B cell (primary cell): ENCODE results near the gene OCSTAMP. TPM values are rescaled to one million over a fixed set of nuclear protein-coding genes. Genes with fewer than 3 reads are reported as not detected.

Source experiments
- ATAC-seq: fragments of 200-7000 bp; cut with Tn5 transposase; one replicate; pipeline ENCODE4 v1.10.0; 2021; ENCODE audit warnings: low read depth, mild to moderate bottlenecking, moderate number of reproducible peaks, moderate library complexity
- CTCF ChIA-PET: fragments of 350-600 bp; sonication (Branson Sonifier 250); formaldehyde crosslinking; loops from one replicate; lab custom pipeline; 2021; ENCODE audit warnings: antibody characterized with exemption, inconsistent platforms; lab: Charles Lee
- POLR2A ChIA-PET: fragments of 350-600 bp; sonication (Branson Sonifier 250); formaldehyde crosslinking; loops from one replicate; lab custom pipeline; 2021; ENCODE audit warnings: antibody characterized with exemption; lab: Charles Lee
- DNase-seq: peaks from one replicate; pipeline ENCODE4 v3.0.0; 2013
- H2AFZ ChIP-seq: 2 replicates; pipeline ENCODE4 v1.6.1; 2012; ENCODE audit warnings: mild to moderate bottlenecking, low read depth, low read length; ENCODE audit not compliant: insufficient read depth, poor library complexity, severe bottlenecking
- H3K27ac ChIP-seq, 2 donors: 1 replicate in 1 of 2; 2 replicates in 1 of 2; pipeline ENCODE4 v1.5.1; 2012 to 2013; ENCODE audit warnings: low read length in 2 of 2, mild to moderate bottlenecking in 2 of 2, moderate library complexity in 1 of 2
- H3K27me3 ChIP-seq, 4 experiments: fragments of 200-600 bp in 1 of 4; sonication (generic) in 1 of 4; replicated peaks in 1 of 4; 1 replicate in 2 of 4; 2 replicates in 2 of 4; pipeline versions ENCODE4 v1.6.1 to v1.7.0; 2013 to 2016; ENCODE audit warnings: low read length in 3 of 4, mild to moderate bottlenecking in 2 of 4, mixed read lengths in 1 of 4, moderate library complexity in 1 of 4; ENCODE audit not compliant: insufficient read depth in 4 of 4, control insufficient read depth in 3 of 4; ENCODE audit errors: control extremely low read depth in 1 of 4
- H3K36me3 ChIP-seq, 2 experiments: replicated peaks in 1 of 2; 1 replicate in 1 of 2; 2 replicates in 1 of 2; pipeline versions ENCODE4 v1.6.1 to v1.7.1; 2013; ENCODE audit warnings: low read length in 1 of 2; ENCODE audit not compliant: insufficient read depth in 2 of 2, control insufficient read depth in 1 of 2; ENCODE audit errors: control extremely low read depth in 1 of 2, extremely low read depth in 1 of 2
- H3K4me1 ChIP-seq, 2 donors: fragments of 200-600 bp in 1 of 2; sonication (generic) in 1 of 2; 1 replicate in 1 of 2; 2 replicates in 1 of 2; pipeline versions ENCODE4 v1.5.1 to v1.6.1; 2013 to 2017; ENCODE audit warnings: low read length in 2 of 2; ENCODE audit not compliant: control insufficient read depth in 2 of 2, insufficient read depth in 2 of 2
- H3K4me2 ChIP-seq: replicated peaks from 2 replicates; pipeline ENCODE3; 2012; ENCODE audit warnings: mild to moderate bottlenecking, low read depth, low read length; ENCODE audit not compliant: poor library complexity, severe bottlenecking
- H3K4me3 ChIP-seq, 5 experiments: fragments of 200-600 bp in 1 of 5; sonication (generic) in 1 of 5; 1 replicate in 3 of 5; 2 replicates in 2 of 5; pipeline versions ENCODE4 v1.5.1 to v1.7.0; 2011 to 2016; ENCODE audit warnings: low read length in 4 of 5, mild to moderate bottlenecking in 4 of 5, low read depth in 2 of 5, control low read depth in 1 of 5, moderate library complexity in 1 of 5; ENCODE audit not compliant: insufficient read depth in 1 of 5; ENCODE audit errors: control extremely low read depth in 1 of 5, extremely low read depth in 1 of 5
- H3K79me2 ChIP-seq: fragments of 200-600 bp; sonication (generic); one replicate; pipeline ENCODE4 v1.6.0; 2016; ENCODE audit warnings: low read length; ENCODE audit not compliant: control insufficient read depth, insufficient read depth
- H3K9ac ChIP-seq: fragments of 200-600 bp; sonication (generic); 2 replicates; pipeline ENCODE4 v1.6.1; 2017; ENCODE audit warnings: mild to moderate bottlenecking, low read length, moderate library complexity
- H3K9me3 ChIP-seq, 3 donors: one replicate each; pipeline versions ENCODE4 v1.6.1 to v1.7.1; 2013; ENCODE audit warnings: low read length in 2 of 3; ENCODE audit not compliant: control insufficient read depth in 2 of 3, insufficient read depth in 1 of 3; ENCODE audit errors: control extremely low read depth in 1 of 3
- H4K20me1 ChIP-seq: 2 replicates; pipeline ENCODE4 v1.6.0; 2012; ENCODE audit warnings: mild to moderate bottlenecking, low read length; ENCODE audit not compliant: insufficient read depth, control insufficient read depth, poor library complexity, severe bottlenecking
- H3K27ac Mint-ChIP-seq: one replicate; pipeline ENCODE4 v1.8.0; 2021; ENCODE audit warnings: mixed read lengths
- H3K27me3 Mint-ChIP-seq: one replicate; pipeline ENCODE4 v1.8.0; 2021; ENCODE audit warnings: mixed read lengths
- H3K4me1 Mint-ChIP-seq: one replicate; pipeline ENCODE4 v1.8.0; 2021; ENCODE audit warnings: mixed read lengths
- H3K4me3 Mint-ChIP-seq: one replicate; pipeline ENCODE4 v1.8.0; 2021; ENCODE audit warnings: mixed read lengths
- H3K9me3 Mint-ChIP-seq: one replicate; pipeline ENCODE4 v1.8.0; 2022; ENCODE audit warnings: mixed read lengths; ENCODE audit not compliant: insufficient read depth
- EZH2 ChIP-seq: IDR thresholded peaks from 2 replicates; pipeline ENCODE4 v1.6.1; 2012; ENCODE audit warnings: borderline replicate concordance, low read depth, mild to moderate bottlenecking, moderate library complexity, low read length; ENCODE audit not compliant: insufficient read depth, poor library complexity, severe bottlenecking
- WGBS: methylation state at CpG from one replicate; pipeline ENCODE4 v1.1.5; 2013; ENCODE audit warnings: missing lambda C conversion rate; ENCODE audit not compliant: insufficient coverage; 5-methylcytosine and 5-hydroxymethylcytosine counted together
- intact Hi-C: fragments of 100-400 bp; cut with micrococcal nuclease; formaldehyde crosslinking; loops from one replicate; pipeline ENCODE4 v1.10.0; 2022
- polyA plus RNA-seq: library from polyadenylated mRNA; depleted of rRNA; stranded (reverse); fragments of >200 nt; gene quantifications from 2 replicates; pipeline ENCODE4 v1.2.3, GENCODE V29; 2012
- total RNA-seq, 2 donors: library from RNA; stranded (reverse); fragments of 120-200 nt in 1 of 2; gene quantifications; 1 replicate in 1 of 2; 2 replicates in 1 of 2; pipeline versions ENCODE4 v1.2.3 to v1.2.4, GENCODE V29; 2013 to 2022
- TF ChIP-seq, protein P1 (sequence below): fragments of 200-600 bp; IDR thresholded peaks from one replicate; pipeline ENCODE4 v1.8.0; 2022; ENCODE audit warnings: antibody characterized with exemption, mild to moderate bottlenecking

The OCSTAMP gene
- total and polyA plus RNA-seq, 2 donors (not counting 1 experiment from before 2014, with no cell fraction given), result not detected

DNA sequence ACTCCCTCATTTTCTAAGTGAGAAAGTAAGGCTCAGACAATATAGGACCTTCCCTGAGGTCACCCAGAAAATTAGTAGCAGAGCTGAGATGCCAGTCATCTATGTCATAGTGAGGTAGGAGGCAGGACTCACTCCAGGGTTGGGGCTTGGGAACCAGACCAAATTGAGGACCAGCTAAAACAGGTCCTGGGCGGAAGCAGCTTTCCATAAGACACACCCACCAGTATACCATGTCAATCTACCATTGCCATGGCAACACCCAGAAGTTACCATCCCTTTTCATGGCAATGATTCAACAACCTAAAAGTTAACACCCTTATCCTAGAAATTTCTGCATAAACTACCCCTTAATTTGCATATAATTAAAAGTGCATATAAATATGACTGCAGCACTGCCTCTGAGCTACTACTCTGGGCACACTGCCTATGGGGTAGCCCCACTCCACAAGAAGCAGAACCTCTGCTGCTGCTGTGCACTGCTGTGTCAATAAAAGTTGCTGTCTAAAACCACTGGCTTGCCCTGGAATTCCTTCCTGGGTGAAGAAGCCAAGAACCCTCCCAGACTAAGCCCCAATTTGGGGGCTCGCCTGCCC, 30.3 kb upstream of the OCSTAMP start:
- no peak overlapping the region for H3K4me2 ChIP-seq
- WGBS, result 100% methylated on average over 2 of the region's 2 CpGs
- H3K27me3 ChIP-seq, result peaks cover 0 to 18% (median 3%) of the 10 kb centered on the region in 4 experiments
- DNase-seq (no peak), ATAC-seq (no peak)
- H3K79me2 ChIP-seq, result no peaks in the 10 kb centered on the region
- no peak for TF ChIP-seq EZH2
- TF ChIP-seq, protein P1, sequence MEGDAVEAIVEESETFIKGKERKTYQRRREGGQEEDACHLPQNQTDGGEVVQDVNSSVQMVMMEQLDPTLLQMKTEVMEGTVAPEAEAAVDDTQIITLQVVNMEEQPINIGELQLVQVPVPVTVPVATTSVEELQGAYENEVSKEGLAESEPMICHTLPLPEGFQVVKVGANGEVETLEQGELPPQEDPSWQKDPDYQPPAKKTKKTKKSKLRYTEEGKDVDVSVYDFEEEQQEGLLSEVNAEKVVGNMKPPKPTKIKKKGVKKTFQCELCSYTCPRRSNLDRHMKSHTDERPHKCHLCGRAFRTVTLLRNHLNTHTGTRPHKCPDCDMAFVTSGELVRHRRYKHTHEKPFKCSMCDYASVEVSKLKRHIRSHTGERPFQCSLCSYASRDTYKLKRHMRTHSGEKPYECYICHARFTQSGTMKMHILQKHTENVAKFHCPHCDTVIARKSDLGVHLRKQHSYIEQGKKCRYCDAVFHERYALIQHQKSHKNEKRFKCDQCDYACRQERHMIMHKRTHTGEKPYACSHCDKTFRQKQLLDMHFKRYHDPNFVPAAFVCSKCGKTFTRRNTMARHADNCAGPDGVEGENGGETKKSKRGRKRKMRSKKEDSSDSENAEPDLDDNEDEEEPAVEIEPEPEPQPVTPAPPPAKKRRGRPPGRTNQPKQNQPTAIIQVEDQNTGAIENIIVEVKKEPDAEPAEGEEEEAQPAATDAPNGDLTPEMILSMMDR, result no peak
- CTCF ChIA-PET, result no interaction called here
- intact Hi-C loops, result no loop called here
- H3K9ac ChIP-seq, result no peak overlapping the region
- H3K9me3 ChIP-seq, result peaks cover 0 to 4% (median 0%) of the 10 kb centered on the region in 3 donors
- peaks cover 5% of the 10 kb centered on the region for H3K4me1 Mint-ChIP-seq
- no peaks in the 10 kb centered on the region for H3K9me3 Mint-ChIP-seq
- POLR2A ChIA-PET, result no interaction called here
- no peak overlapping the region for H3K4me3 Mint-ChIP-seq
- peaks cover 0 to 7% of the 10 kb centered on the region in 2 donors for H3K4me1 ChIP-seq
- H3K27me3 Mint-ChIP-seq, result peaks cover 21% of the 10 kb centered on the region
- H3K4me3 ChIP-seq, result no peak overlapping the region
- H4K20me1 ChIP-seq, result no peaks in the 10 kb centered on the region
- no peak overlapping the region for H2AFZ ChIP-seq
- no peak overlapping the region for H3K27ac ChIP-seq
- H3K27ac Mint-ChIP-seq, result no peak overlapping the region
- H3K36me3 ChIP-seq, result no peaks in the 10 kb centered on the region

DNA sequence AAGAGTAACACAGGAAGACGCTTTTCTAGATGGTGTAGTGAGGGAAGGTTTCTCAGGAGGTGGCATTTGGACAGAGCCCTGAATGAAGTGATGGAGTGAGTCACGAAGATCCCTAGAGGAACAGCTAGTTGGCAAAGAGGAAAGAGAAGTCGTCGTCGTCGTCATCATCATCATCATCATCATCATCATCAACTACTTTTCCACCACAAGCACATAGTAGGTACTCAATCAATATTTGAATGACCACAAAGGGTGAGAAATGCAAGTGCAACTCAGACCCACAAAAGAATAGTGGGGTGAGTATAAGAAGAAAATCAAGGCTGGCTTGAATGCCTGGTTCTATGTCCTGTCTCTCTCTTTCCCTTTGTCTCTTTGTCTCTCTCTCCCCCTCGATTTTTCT, 28.3 kb upstream of the OCSTAMP start:
- whole genome bisulfite sequencing, result 85% methylated on average over 2 of the region's 7 CpGs
- peaks cover 0 to 19% (median 2%) of the 10 kb centered on the region in 4 experiments for H3K27me3 ChIP-seq
- no peaks in the 10 kb centered on the region for H4K20me1 ChIP-seq
- DNase-seq (no peak), ATAC-seq (no peak)
- ChIA-PET POLR2A (no interaction called here), CTCF (no interaction called here)
- no peaks in the 10 kb centered on the region for H3K36me3 ChIP-seq
- TF ChIP-seq, protein P1, result no peak
- TF ChIP-seq EZH2, result no peak
- H3K4me1 ChIP-seq, result peaks cover 0 to 10% of the 10 kb centered on the region in 2 donors
- no peak overlapping the region for H3K4me2 ChIP-seq
- H3K27ac ChIP-seq, result no peak overlapping the region
- H3K4me3 Mint-ChIP-seq, result no peak overlapping the region
- H3K9me3 Mint-ChIP-seq, result no peaks in the 10 kb centered on the region
- intact Hi-C loops, result no loop called here
- H3K4me3 ChIP-seq, result no peak overlapping the region
- H3K4me1 Mint-ChIP-seq, result peaks cover 7% of the 10 kb centered on the region
- H3K9ac ChIP-seq, result no peak overlapping the region
- no peaks in the 10 kb centered on the region for H3K79me2 ChIP-seq
- H3K27ac Mint-ChIP-seq, result no peak overlapping the region
- peaks cover 0 to 4% (median 0%) of the 10 kb centered on the region in 3 donors for H3K9me3 ChIP-seq
- peaks cover 18% of the 10 kb centered on the region for H3K27me3 Mint-ChIP-seq
- no peak overlapping the region for H2AFZ ChIP-seq
